Mesothelial cell of epicardium (in vitro differentiated cells): ENCODE measurements around the gene FBXL4. TPM values are rescaled to one million over a fixed set of nuclear protein-coding genes. Genes with fewer than 3 reads are reported as not detected.
A peak's percentile ranks its signal among the peaks of the same experiment; 100 is the strongest.

Experiments used
- DNase-seq, 2 experiments: peaks; one replicate each; pipeline ENCODE4 v3.0.0; 2021; ENCODE audit warnings: low spot score in 2 of 2; ENCODE audit not compliant: unreplicated experiment in 2 of 2
- H3K27ac Mint-ChIP-seq: 2 replicates; pipeline ENCODE4 v1.8.0; 2021; ENCODE audit warnings: mixed read lengths
- H3K27me3 Mint-ChIP-seq: 2 replicates; pipeline ENCODE4 v1.8.0; 2021; ENCODE audit warnings: low read depth, mixed read lengths
- H3K36me3 Mint-ChIP-seq: 2 replicates; pipeline ENCODE4 v1.8.0; 2021; ENCODE audit warnings: mixed read lengths
- H3K4me1 Mint-ChIP-seq: 2 replicates; pipeline ENCODE4 v1.8.0; 2021; ENCODE audit warnings: mixed read lengths
- H3K4me3 Mint-ChIP-seq: 2 replicates; pipeline ENCODE4 v1.8.0; 2021; ENCODE audit warnings: mild to moderate bottlenecking, moderate library complexity, mixed read lengths
- H3K9me3 Mint-ChIP-seq: 2 replicates; pipeline ENCODE4 v1.8.0; 2021; ENCODE audit warnings: mixed read lengths
- total RNA-seq: library from RNA; stranded (reverse); gene quantifications from 3 replicates; pipeline ENCODE4 v1.2.1, GENCODE V29; 2021
- TF ChIP-seq, protein P1 (sequence below): fragments of 200-600 bp; sonication (generic); IDR thresholded peaks from one replicate; pipeline ENCODE4 v1.5.0; 2021; ENCODE audit warnings: antibody characterized with exemption; ENCODE audit not compliant: unreplicated experiment

FBXL4 gene
- total RNA-seq, 1 donor from 2014 or later, result 21.2 TPM

DNA sequence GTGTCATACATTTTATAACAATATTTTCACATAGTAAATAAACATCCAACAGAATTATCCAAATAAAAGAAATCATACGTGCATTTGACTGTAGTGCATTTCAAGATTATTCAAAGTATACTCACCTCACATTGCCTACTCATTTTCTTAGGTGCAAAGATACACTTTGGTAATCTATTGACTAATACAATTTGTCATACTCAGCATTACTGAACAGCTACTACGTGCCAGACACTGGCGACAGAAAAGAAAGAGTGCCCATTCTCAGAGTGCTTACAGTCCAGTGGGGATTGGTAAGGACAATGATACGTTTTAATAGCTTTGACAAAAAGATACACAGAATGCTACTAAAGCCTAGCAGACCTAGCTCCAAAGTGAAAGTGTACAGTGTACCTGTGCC is 42.0 kb downstream of the FBXL4 start:
- no peak overlapping the region for H3K27ac Mint-ChIP-seq
- DNase-seq, result no peak
- H3K4me1 Mint-ChIP-seq, result peaks cover 17% of the 10 kb centered on the region
- no peaks in the 10 kb centered on the region for H3K27me3 Mint-ChIP-seq
- no peak overlapping the region for H3K4me3 Mint-ChIP-seq
- H3K36me3 Mint-ChIP-seq, result peaks cover 28% of the 10 kb centered on the region
- H3K9me3 Mint-ChIP-seq, result no peaks in the 10 kb centered on the region
- TF ChIP-seq, protein P1, sequence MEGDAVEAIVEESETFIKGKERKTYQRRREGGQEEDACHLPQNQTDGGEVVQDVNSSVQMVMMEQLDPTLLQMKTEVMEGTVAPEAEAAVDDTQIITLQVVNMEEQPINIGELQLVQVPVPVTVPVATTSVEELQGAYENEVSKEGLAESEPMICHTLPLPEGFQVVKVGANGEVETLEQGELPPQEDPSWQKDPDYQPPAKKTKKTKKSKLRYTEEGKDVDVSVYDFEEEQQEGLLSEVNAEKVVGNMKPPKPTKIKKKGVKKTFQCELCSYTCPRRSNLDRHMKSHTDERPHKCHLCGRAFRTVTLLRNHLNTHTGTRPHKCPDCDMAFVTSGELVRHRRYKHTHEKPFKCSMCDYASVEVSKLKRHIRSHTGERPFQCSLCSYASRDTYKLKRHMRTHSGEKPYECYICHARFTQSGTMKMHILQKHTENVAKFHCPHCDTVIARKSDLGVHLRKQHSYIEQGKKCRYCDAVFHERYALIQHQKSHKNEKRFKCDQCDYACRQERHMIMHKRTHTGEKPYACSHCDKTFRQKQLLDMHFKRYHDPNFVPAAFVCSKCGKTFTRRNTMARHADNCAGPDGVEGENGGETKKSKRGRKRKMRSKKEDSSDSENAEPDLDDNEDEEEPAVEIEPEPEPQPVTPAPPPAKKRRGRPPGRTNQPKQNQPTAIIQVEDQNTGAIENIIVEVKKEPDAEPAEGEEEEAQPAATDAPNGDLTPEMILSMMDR, result no peak

DNA sequence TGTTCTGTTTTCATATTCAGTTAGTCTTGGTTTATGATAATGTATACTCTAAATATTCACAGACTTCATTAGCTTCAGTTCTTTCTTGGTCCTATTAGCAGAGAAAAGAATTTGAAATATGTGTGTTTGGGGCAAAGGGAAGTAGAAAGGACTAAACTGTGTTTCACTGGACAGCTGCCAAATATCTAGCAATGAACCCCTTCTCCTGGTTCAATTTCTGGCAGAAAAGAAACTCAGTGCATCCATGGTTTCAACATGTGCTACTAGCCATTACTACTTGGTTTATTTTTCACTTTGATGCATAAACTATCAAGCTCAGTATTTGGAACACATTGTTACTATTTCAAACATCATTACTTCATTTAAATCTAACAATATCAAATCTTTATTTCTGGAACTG is 43.6 kb downstream of the FBXL4 start:
- Mint-ChIP-seq H3K27me3 (no peaks in the 10 kb centered on the region), H3K36me3 (peaks cover 34% of the 10 kb centered on the region)

DNA sequence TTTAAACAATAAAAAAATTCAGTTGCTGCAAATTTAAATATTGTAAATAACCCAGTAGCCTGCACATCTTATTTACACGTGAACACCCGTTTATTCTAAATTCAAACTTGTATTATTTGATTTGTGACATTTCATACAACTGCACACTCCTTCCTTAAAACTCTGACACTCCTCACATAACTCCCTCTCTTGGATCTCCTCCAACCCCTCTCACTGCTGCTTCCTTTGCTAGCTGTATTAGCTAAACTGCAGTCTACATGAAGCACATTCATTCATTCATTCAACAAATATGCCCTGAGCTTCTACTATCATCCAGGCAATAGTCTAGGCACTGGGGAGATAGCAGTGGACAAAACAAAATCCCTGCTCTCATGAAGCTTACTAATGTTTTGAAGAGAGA is 47.0 kb downstream of the FBXL4 start:
- peaks cover 7% of the 10 kb centered on the region for H3K9me3 Mint-ChIP-seq
- no peak overlapping the region for H3K27ac Mint-ChIP-seq
- TF ChIP-seq, protein P1, result no peak
- peaks cover 17% of the 10 kb centered on the region for H3K4me1 Mint-ChIP-seq
- H3K27me3 Mint-ChIP-seq, result no peaks in the 10 kb centered on the region
- peaks cover 41% of the 10 kb centered on the region for H3K36me3 Mint-ChIP-seq
- no peak for DNase-seq
- H3K4me3 Mint-ChIP-seq, result no peak overlapping the region

More for the DNA sequence above, 43.6 kb downstream of the FBXL4 start:
- H3K4me3 Mint-ChIP-seq, result no peak overlapping the region
- H3K4me1 Mint-ChIP-seq, result peaks cover 17% of the 10 kb centered on the region
- H3K27ac Mint-ChIP-seq, result peak overlapping the region; percentile 17
- no peak for DNase-seq
- H3K9me3 Mint-ChIP-seq, result peaks cover 2% of the 10 kb centered on the region
- TF ChIP-seq, protein P1, result no peak

DNA sequence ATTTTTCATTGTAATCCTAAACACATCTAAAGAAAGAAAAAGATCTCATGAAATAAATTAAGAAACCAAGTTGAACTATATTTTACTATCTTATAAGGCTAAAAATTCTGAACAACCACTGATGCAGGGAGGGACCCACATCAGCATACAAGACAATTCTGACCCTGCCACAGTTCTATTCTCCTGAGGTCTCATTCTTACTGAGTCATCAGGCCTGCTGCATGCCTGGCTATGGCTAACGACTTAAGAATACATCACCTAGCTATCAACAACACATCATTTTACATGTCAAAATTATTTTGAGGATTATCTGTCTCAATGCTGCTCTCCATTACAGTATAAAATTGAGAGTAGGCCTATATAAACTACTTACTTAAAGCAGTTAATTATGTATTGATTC is 52.9 kb downstream of the FBXL4 start:
- Mint-ChIP-seq H3K4me1 (no peaks in the 10 kb centered on the region), H3K27ac (no peak overlapping the region), H3K9me3 (peaks cover 7% of the 10 kb centered on the region), H3K4me3 (no peak overlapping the region), H3K27me3 (no peaks in the 10 kb centered on the region), H3K36me3 (peaks cover 35% of the 10 kb centered on the region)
- no peak for DNase-seq
- TF ChIP-seq, protein P1, result no peak

DNA sequence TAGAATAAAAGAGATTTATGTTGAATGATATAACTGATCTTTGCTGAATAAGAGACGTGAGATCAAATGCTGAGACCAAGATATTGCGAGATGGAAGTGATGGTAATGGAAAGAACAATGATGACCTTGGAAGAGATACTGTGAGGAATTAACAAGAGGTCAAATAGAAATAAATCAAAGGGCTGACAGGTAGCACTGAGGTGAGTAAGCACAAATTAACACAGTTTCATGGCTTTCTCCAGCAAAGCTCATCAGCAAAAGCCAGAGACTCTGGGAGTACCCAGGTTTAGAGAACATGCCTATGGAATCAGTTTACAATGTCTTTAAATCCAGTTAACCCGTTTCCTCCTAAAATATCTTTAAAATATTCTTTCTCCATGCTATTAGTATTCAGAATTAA is 60.1 kb downstream of the FBXL4 start:
- Mint-ChIP-seq H3K9me3 (peaks cover 5% of the 10 kb centered on the region), H3K36me3 (peaks cover 21% of the 10 kb centered on the region), H3K27ac (no peak overlapping the region), H3K27me3 (no peaks in the 10 kb centered on the region), H3K4me3 (no peak overlapping the region), H3K4me1 (no peaks in the 10 kb centered on the region)
- TF ChIP-seq, protein P1, result no peak
- DNase-seq, result no peak

DNA sequence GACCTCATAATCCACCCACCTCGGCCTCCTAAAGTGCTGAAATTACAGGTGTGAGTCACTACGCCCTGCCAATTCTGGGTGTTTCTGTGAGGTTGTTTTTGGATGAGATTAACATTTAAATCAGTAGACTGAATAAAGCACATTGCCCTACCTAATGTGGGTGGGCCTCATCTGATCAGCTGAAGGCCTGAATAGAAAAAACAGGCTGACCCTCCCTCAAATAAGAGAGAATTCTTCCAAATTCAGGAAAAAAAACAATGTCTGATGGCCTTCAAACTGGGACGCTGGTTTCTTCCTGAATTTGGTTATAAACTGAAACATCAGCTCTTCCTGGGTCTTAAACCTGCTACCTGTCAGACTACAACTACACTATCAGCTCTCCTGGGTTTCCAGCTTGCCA is 62.4 kb downstream of the FBXL4 start:
- no peak for DNase-seq
- Mint-ChIP-seq H3K4me1 (no peaks in the 10 kb centered on the region), H3K9me3 (peaks cover 5% of the 10 kb centered on the region), H3K27me3 (no peaks in the 10 kb centered on the region), H3K4me3 (no peak overlapping the region), H3K27ac (no peak overlapping the region), H3K36me3 (peaks cover 19% of the 10 kb centered on the region)
- TF ChIP-seq, protein P1, result no peak
